NCI-H526 (cell line): ENCODE measurements around the gene TP53AIP1.
"Not testable (repeated sequence)": the region's sequence is repeated elsewhere in the genome, so short reads cannot be mapped to it uniquely, and the experiment has no call there.

Experiments used
- DNase-seq, 2 experiments: peaks; one replicate each; lab custom pipeline; 2025; lab: John Stamatoyannopoulos, UW

TP53AIP1 gene

GRCh38 chr11:128926000-128926399 lies 16.7 kb downstream of the TP53AIP1 start:
- DNase-seq = no peak

GRCh38 chr11:128925250-128925600 lies 17.4 kb downstream of the TP53AIP1 start:
- DNase-seq = peak in 1 of 2 experiments; percentile 44

GRCh38 chr11:128924510-128925249 lies 18.0 kb downstream of the TP53AIP1 start:
- peak in 1 of 2 experiments; percentile 48 for DNase-seq

GRCh38 chr11:128924104-128924503 lies 18.6 kb downstream of the TP53AIP1 start:
- no peak for DNase-seq

GRCh38 chr11:128921793-128922192 lies 20.9 kb downstream of the TP53AIP1 start:
- DNase-seq = no peak

GRCh38 chr11:128920666-128921065 lies 22.0 kb downstream of the TP53AIP1 start:
- DNase-seq = no peak

- not testable (repeated sequence) for DNase-seq
These were observed 23.0 kb downstream of the TP53AIP1 start for GRCh38 chr11:128919635-128920034.

- DNase-seq = no peak
These were observed 23.5 kb downstream of the TP53AIP1 start for GRCh38 chr11:128919216-128919615.

- no peak for DNase-seq
These were observed 25.4 kb downstream of the TP53AIP1 start for GRCh38 chr11:128917144-128917724.

- DNase-seq = no peak
These were observed 26.0 kb downstream of the TP53AIP1 start for GRCh38 chr11:128916681-128917080.

GRCh38 chr11:128916037-128916572 lies 26.6 kb downstream of the TP53AIP1 start:
- DNase-seq = no peak

- no peak for DNase-seq
These were observed 27.5 kb downstream of the TP53AIP1 start for GRCh38 chr11:128915149-128915521.

GRCh38 chr11:128914216-128915148 lies 28.2 kb downstream of the TP53AIP1 start:
- DNase-seq = no peak

- no peak for DNase-seq
These were observed 28.9 kb downstream of the TP53AIP1 start for GRCh38 chr11:128913806-128914205.

- DNase-seq = no peak
These were observed 31.0 kb downstream of the TP53AIP1 start for GRCh38 chr11:128911701-128912100.

- DNase-seq = no peak
These were observed 31.4 kb downstream of the TP53AIP1 start for GRCh38 chr11:128911239-128911638.

- no peak for DNase-seq
These were observed 32.1 kb downstream of the TP53AIP1 start for GRCh38 chr11:128910576-128910975.

- no peak for DNase-seq
These were observed 33.1 kb downstream of the TP53AIP1 start for GRCh38 chr11:128909438-128910125.

- DNase-seq = no peak
These were observed 34.1 kb downstream of the TP53AIP1 start for GRCh38 chr11:128908391-128909246.

GRCh38 chr11:128907585-128907984 lies 35.1 kb downstream of the TP53AIP1 start:
- no peak for DNase-seq
